ENCODE data around the gene PRPF6. TPM values are rescaled to one million over a fixed set of nuclear protein-coding genes. Genes with fewer than 3 reads are reported as not detected.

PRPF6 gene
- total and polyA plus RNA-seq, 2 of the 13 experiments (the other 11 are each of a cell fraction or from before 2014, with no cell fraction given) = 63.7 to 101 TPM

- TF ChIP-seq CENPBD1 (CRISPR knock-in tag; IDR thresholded peaks at IDR 0.05; ENCODE audit: borderline replicate concordance, low read depth) (no peak), ZNF124 (CRISPR knock-in tag; IDR thresholded peaks at IDR 0.05) (peak; percentile 61; the same call in 1 of the 2 replicates), ISL2 (CRISPR knock-in tag; IDR thresholded peaks at IDR 0.05) (peak; percentile 54), GATA4 (IDR thresholded peaks at IDR 0.05; ENCODE audit: borderline replicate concordance, low read depth) (peak; percentile 65; the same call in 1 of the 2 replicates), MAFG (CRISPR knock-in tag; IDR thresholded peaks at IDR 0.05) (no peak), HOMEZ (CRISPR knock-in tag; IDR thresholded peaks at IDR 0.05; ENCODE audit: low read depth) (peak; percentile 58; the same call in 1 of the 2 replicates), ZNF569 (CRISPR knock-in tag; IDR thresholded peaks at IDR 0.05; ENCODE audit: borderline replicate concordance) (no peak), ZNF253 (CRISPR knock-in tag; IDR thresholded peaks at IDR 0.05; ENCODE audit: borderline replicate concordance) (no peak), ZNF431 (CRISPR knock-in tag; IDR thresholded peaks at IDR 0.05; ENCODE audit: borderline replicate concordance, low read depth) (no peak)
- TF ChIP-seq, protein P1, sequence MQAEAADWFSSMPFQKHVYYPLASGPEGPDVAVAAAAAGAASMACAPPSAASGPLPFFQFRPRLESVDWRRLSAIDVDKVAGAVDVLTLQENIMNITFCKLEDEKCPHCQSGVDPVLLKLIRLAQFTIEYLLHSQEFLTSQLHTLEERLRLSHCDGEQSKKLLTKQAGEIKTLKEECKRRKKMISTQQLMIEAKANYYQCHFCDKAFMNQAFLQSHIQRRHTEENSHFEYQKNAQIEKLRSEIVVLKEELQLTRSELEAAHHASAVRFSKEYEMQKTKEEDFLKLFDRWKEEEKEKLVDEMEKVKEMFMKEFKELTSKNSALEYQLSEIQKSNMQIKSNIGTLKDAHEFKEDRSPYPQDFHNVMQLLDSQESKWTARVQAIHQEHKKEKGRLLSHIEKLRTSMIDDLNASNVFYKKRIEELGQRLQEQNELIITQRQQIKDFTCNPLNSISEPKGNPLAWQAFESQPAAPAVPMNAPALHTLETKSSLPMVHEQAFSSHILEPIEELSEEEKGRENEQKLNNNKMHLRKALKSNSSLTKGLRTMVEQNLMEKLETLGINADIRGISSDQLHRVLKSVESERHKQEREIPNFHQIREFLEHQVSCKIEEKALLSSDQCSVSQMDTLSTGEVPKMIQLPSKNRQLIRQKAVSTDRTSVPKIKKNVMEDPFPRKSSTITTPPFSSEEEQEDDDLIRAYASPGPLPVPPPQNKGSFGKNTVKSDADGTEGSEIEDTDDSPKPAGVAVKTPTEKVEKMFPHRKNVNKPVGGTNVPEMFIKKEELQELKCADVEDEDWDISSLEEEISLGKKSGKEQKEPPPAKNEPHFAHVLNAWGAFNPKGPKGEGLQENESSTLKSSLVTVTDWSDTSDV (CRISPR knock-in tag; IDR thresholded peaks at IDR 0.05) = peak; percentile 64; the same call in 1 of the 2 replicates
- TF ChIP-seq, protein P2, sequence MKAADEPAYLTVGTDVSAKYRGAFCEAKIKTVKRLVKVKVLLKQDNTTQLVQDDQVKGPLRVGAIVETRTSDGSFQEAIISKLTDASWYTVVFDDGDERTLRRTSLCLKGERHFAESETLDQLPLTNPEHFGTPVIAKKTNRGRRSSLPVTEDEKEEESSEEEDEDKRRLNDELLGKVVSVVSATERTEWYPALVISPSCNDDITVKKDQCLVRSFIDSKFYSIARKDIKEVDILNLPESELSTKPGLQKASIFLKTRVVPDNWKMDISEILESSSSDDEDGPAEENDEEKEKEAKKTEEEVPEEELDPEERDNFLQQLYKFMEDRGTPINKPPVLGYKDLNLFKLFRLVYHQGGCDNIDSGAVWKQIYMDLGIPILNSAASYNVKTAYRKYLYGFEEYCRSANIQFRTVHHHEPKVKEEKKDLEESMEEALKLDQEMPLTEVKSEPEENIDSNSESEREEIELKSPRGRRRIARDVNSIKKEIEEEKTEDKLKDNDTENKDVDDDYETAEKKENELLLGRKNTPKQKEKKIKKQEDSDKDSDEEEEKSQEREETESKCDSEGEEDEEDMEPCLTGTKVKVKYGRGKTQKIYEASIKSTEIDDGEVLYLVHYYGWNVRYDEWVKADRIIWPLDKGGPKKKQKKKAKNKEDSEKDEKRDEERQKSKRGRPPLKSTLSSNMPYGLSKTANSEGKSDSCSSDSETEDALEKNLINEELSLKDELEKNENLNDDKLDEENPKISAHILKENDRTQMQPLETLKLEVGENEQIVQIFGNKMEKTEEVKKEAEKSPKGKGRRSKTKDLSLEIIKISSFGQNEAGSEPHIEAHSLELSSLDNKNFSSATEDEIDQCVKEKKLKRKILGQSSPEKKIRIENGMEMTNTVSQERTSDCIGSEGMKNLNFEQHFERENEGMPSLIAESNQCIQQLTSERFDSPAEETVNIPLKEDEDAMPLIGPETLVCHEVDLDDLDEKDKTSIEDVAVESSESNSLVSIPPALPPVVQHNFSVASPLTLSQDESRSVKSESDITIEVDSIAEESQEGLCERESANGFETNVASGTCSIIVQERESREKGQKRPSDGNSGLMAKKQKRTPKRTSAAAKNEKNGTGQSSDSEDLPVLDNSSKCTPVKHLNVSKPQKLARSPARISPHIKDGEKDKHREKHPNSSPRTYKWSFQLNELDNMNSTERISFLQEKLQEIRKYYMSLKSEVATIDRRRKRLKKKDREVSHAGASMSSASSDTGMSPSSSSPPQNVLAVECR (CRISPR knock-in tag; IDR thresholded peaks at IDR 0.05; ENCODE audit: borderline replicate concordance) = no peak; the same call in 1 of the 2 replicates
These were observed 23.8 kb upstream of the PRPF6 start (continued) for GRCh38 chr20:63957004-63957689.

Data from HepG2 (cell line).